GM12892 (cell line): Measurements from ENCODE around the gene ZCCHC2.

Source experiments
- POLR2A ChIP-seq: IDR thresholded peaks from 2 replicates; pipeline ENCODE4 v1.6.1; 2011; ENCODE audit warnings: low read depth, low read length, control low read depth
- POLR2AphosphoS5 ChIP-seq: IDR thresholded peaks from 2 replicates; pipeline ENCODE4 v1.6.1; 2011; ENCODE audit warnings: low read depth, low read length, control low read depth
- TAF1 ChIP-seq: IDR thresholded peaks from 2 replicates; pipeline ENCODE4 v1.6.1; 2011; ENCODE audit warnings: low read depth, mild to moderate bottlenecking, control low read depth, low read length, borderline replicate concordance

- TF ChIP-seq POLR2AphosphoS5 (no peak), POLR2A (no peak), TAF1 (no peak)
These were observed 6.8 kb downstream of the ZCCHC2 start for GRCh38 chr18:62529597-62529996.
